NCI-H2171 treated with DMSO at 0.1 percent for 48 hours (cell line): ENCODE data around the gene GRB7.
"Not testable (repeated sequence)": the region's sequence is repeated elsewhere in the genome, so short reads cannot be mapped to it uniquely, and the experiment has no call there.

Experiments used
- DNase-seq: peaks from one replicate; lab custom pipeline; 2025; lab: John Stamatoyannopoulos, UW

GRB7 gene

DNA sequence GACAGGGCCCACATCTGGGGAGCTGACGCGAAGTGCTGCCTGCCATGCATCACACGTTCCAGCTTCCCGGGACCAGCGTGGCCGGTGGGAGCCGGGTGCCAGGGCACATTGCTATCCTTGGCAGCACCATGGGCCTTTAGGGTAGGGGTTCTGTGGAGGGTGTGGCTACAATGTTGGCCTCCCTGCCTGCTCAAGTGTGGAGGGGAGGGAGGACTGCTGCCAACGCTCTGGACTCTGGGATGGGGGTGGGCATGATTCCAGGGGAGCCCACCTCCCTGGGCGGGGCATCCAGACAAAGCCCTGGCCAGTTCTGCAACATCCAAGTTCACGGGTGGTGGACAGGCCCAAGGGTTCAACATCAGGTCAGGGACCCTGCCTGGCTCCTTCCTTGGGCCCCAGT is 13.9 kb downstream of the GRB7 start:
- no peak for DNase-seq

DNA sequence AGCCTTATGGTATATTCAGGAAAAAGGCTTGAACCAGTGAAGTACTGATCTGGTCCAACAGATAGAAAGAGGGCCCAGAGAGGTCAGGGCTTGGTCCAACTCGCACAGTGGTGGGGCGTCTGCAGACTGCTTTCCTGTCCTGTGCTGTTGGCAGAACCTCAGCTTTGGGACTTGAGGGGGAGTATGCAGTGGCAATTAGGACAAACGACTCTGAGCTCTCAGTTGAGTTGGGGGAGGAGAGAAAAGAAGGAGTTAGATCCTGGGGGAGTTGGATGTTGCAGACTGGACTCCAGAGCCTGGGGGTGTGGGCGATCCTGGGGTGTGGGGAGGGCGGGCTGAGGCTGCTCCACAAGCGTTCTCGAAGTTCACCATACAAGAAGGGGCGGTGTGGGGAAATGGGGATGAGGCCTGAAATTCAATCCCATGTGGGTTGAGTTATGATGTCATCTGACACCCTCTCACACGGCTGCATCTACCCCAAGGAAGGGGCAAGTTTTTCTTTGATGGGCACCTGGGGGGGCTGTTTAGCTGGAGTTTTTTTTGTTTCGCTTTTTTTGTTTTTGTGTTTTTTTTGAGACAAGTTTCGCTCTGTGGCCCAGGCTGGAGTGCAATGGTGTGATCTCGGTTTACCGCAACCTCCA is 14.6 kb downstream of the GRB7 start:
- DNase-seq, result no peak

DNA sequence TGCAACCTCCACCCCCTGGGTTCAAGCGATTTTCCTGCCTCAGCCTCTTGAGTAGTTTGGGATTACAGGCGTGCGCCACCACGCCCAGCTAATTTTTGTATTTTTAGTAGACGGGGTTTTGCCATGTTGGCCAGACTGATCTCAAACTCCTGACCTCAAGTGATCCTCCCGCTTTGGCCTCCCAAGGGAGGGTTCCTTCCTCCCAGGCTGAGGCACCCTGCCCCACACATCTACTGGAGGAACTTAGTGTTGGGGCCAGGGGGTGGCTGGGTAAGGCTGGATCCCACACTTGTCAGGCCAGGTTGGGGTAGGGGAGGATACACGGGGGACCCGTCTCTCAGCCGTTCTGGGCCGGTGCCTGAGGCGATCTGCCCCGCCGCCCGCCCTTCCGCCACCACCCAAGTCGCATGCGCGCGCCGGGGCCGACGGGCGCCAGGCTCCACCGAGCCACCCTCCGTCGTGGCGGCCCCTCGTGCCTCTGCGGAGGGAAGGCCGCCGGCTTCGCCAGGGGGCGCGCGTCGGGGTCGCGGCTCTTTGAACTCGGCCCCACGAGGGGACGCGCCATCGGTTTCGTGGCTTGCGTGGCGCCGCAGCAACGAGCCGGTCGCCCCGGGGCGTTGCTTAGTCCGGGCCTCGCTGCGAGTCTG is 15.9 kb downstream of the GRB7 start:
- peak; percentile 48 for DNase-seq

DNA sequence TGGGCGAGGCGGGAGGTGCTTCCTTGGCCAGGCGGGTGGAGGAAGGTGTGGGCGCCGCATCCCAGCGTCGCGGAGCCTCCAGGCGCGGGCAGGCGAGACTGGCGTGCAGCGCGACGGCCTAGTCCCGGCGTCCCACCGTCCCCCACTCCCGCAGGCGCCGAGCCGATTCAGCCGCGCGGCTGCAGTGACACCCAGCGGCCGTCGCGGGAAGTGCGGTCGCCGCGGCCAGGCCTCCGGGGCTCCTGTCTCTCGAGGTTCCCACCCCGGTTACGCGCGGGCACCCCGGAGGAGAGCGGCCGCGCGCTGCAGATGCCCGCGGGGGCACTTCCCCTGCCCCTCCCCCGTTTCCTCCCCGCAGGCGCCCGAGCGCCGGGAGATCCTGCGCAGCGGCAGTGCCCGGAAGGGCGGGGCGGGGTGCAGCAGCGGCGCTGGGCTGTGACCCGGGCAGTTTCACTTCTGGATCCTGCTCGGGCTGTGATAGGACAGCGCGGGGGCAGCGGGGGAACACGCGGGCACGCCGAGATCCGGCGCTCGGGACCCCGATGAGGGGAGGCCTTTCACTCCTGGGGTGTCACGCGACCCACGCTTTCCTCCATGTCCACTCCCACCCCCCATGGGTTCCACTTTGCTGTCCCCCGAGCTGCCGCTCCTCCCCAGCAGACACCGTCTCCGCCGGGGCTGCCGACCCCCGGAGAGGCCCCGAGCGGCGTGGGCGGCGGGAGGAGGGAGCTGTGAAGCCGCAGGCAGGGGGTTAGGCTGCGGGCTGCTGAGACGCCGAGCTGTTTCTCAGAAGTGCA is 16.6 kb downstream of the GRB7 start:
- DNase-seq, result peak; percentile 79

DNA sequence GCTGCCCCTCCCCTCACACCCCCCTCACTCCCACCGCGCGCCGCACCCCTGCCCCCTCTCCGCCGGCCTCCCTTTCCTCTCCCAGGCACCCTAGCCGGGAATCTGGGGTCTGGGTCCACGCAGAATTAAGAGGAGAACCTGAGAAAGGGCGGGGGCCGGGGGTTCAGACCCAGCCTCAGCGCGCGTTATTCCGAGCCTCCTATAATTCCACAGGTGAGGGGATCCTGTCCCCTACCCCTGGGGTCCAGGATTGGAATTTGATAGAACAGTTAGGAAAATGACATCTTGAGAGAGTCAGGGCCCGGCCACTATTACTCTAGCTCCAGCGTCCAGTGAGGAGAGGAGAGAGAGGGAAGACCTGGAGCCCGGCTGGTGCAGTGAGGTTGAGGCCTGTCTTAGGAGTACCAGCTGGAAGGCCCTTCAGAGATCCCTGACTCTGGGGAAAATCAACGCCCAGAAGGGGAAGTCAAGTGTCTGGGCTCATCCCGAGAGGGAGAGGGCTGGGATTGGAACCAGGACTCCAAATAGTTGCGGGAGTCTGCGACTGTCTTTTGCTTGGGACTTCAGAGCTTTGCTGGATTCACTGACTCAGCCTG is 17.3 kb downstream of the GRB7 start:
- DNase-seq, result no peak

DNA sequence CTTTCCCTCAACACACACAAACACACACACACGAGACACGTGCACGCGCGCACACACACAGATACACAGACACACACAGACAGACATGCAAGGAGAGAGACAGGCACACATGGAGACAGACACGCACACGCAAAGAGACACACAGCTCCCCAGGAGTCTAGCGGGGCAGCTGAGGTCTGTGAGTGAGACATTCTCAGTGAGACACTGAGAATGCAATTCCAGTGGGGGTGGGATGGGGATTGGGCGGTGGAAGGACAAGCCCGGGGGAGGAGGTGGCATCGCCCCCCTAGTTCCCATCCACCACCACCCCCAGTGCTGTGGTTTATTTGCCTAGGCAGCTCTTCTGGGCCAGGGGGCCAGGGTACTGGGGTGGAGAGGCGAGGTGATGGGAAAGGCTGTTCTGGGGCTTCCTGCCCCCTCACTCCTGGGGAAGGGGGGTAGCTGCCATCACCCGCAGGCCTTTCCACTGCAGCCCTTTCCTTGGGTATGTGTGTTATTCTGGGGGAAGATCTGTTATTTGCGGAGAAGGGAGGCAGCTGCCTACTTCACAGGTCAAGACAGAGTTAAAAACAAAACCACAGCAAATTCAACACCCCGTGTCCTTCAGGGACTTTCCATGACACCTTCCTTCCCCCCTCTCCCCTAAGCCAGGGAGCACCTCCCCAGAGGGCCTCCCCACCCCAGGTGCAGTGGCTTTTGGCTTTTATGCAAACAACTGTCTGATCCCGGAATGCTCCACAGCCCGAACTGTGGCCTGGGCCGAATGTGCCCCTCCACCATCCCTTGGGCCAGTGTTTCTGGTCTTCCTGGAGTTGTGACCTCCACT is 18.0 kb downstream of the GRB7 start:
- DNase-seq, result no peak

DNA sequence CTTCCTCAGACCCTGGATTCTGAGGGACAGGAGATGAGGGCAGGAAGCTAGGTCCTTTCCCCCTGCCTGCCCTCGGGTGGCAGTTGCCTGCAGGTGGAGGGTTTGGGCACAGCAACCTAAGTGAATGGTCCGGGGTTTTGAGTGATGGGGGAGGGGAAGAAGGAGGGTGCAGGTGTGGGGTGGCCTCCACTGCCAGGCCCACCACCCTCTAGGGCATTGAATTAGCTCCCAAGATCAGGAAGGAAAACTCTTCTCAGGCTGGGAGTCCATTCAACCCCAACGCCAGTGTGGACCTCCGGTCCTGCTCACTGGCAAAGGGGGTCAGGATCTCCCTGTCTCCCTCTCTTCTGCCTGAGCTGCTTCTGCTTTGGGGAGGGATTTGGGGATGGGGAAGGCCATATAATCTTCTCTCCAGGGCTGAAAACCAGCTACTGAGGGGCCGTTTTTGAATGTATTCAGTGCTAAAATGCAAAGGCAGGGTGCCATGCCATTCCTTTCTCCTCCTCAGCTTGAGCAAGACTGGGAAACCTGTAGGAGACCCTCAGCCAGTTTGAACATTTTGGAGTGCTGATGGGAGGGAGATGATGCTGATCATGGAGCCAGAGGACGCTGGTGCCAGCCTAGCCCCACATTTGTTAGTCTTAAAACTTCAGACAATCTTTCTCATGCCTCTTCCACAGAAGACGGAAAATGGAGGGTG is 18.8 kb downstream of the GRB7 start:
- DNase-seq, result no peak

DNA sequence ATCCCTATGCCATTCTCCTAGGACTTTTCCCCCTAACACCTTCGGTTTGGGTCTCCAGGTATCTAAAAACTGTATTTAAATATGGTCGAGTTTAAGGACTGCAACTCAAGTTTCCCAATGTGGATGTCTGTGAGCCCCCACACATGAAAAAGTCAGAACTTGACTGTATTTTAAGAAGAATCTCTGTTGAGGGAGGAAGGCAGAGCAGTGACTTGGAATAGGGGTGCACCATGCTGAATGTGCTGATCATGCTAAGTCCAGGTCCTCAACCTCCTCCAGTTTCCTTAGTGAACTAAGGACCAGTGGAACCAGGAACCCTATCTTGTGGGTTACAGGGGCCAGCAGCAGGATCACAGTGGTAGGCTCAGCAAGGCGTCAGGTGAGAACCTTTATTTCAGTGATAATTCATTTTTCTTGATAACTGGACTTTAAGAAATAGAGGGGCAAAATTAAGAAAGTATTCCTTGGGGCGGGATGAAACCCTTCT is 19.5 kb downstream of the GRB7 start:
- no peak for DNase-seq

DNA sequence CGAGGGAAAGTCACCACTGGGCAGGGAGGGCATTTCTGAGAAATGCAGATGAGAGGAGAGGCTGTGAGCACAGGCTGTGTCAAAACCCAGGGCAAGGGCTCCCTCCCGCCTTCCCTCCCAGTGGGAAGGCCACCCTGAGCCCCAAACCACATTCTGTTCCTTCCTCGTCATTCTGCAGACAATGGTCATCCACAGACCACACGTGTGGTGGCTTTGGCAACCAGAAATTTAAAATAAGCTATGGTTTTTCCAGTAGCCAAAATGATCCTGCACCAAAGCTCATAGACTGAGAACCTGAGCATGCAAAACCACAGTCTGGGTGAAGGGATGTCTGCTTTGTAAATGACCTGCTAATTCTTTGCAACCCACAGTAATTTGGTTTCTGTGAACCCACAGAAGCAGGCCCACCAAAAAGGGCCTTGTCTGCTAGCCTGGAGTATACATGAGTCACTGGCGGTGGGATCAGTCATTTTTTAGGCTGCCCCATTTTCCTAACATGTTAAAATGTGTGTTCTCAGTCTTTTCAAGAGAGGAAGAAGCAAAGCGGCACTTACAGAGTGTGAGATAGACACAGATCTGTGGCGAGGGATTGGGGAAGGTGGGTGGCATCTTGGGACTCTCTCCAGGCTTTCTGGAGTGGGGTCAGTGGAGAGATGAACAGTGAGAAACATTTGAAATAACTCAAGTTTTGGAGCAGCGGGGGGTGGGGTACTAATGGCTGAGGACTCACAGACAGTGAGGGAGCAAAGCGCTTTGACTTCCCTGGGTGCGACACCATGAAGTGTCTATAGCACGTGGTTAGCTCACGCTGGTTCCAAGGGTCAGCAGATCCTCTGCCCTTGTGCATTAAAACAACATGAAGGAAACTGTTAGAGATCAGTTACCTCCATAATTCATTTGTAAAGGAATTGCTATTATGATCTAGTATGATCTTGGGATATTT is 20.5 kb downstream of the GRB7 start:
- DNase-seq, result no peak

DNA sequence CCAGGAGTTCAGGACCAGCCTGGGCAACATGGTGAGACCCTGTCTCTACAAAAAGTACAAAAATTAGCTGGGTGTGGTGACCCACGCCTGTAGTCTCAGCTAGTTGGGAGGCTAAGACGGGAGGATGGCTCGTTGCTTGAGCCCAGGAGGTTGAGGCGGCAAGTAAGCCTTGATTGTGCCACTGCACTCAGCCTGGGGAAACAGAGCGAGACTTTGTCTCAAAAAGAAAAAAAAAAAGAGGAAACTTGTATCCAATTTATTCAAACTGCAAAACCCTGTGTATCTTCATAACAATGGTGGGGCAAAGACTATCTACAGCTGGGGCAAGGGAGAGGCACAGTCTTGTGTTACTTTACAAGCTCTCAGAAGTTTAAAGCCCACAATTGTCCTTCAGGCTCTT is 21.5 kb downstream of the GRB7 start:
- no peak for DNase-seq

DNA sequence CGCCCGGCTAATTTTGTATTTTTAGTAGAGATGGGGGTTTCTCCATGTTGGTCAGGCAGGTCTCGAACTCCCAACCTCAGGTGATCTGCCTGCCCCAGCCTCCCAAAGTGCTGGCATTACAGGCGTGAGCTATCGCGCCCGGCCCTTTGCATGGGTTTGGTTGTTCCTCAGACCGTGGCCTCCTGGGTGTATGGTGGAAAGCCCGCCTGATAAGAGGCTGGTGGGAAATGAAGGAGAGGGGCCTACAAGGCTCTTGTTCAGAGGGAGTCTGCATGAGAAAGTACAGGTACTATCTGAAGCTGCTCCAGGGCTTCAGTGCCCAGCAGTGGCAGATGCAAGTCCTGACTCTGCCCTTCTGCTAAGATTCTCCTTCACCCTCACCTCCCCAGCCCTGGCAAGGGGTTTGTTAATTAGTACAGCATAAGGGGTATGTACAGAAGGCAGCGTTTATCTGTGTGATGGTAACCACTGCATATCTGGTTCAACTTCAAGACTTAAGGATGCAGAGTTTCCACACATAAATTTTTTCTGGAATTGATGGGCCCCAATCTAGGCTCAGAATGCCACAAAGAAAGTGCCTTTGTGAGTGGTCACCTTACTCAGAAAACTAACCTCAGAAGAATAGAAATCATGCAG is 24.2 kb downstream of the GRB7 start:
- no peak for DNase-seq

DNA sequence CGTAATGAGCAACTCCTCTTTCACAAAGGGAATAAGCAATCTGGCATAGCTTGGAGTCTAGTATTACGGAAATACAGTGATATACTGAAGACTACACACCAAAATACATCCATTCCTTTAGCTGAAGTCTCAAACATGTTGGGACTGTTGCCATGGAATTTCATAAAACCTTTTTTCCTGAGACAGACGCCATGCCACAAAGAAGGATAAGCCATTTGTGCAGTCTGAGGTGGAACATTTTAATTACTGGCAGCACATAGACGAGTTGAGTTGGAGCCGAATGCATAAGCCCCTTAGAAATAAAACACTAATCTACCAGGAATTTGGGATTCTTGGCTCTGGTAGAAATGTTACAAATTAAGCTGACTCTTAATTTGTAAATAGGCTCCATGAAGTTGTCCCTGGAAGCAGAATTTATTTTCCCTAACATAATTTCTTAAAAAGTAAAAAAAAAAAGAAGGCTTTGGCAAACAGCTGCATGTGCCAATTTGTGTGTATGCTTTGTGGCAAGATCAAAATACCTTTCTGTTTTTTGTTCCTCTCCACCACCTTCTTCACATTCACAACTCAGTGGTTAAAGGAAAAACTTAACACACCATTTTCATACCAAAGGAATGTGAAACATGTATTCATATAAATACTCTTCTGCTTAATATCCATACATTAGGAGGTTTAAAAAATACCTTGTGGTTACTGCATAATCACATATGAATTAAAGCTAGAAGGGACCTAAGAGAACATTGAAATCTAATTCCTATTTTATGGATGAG is 25.5 kb downstream of the GRB7 start:
- no peak for DNase-seq

DNA sequence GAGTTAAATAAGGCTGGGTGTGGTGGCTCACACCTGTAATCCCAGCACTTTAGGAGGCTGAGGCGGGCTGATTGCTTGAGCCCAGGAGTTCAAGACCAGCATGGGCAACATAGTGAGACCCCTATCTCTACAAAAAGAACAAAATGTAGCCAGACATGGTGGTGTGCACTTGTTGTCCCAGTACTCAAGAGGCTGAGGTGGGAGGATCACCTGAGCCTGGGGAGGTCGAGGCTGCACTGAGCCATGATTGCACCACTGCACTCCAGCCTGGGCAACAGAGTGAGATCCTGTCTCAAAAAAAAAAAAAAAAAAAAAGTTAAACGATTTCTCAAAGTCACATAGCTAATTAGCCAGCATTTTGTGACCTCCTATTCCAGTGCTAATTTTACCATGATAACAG is 26.4 kb downstream of the GRB7 start:
- not testable (repeated sequence) for DNase-seq

DNA sequence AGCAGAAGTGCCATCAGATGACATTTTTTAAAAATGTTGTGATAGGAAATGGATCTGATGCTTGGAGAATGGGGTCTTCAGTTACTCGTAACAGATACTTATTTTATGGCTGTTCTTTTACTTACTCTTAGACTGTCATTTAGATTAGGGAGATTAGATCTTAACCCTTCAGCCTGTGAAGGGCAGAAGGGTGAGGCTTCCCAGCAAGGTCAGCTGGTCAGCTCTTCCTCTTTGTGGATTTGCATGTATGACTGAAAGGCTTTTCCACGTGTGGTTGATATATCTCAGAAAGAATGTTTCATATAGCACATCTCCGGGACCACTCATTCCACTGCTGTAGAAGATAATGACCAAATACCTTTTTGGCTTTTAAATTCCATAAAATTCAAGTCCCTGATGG is 27.4 kb downstream of the GRB7 start:
- DNase-seq, result no peak

DNA sequence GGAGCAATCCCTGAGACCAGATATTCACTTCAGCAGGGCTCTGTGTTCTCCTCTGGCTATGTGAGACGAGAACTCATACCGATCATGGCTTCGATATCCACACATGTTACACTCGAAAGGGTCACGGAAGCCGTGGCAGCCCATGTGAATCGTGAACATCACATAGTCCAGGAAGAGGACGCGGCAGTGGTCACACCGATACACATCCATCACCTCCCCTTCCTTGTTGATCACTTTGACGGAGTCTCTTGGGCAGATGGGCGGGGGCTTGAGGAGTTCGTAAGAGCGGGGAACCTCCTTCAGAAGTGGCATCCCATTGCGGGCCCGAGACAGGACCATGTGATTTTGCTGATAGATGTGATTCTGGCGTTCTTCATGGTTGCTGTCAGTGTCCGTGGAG is 28.0 kb downstream of the GRB7 start:
- DNase-seq, result no peak

DNA sequence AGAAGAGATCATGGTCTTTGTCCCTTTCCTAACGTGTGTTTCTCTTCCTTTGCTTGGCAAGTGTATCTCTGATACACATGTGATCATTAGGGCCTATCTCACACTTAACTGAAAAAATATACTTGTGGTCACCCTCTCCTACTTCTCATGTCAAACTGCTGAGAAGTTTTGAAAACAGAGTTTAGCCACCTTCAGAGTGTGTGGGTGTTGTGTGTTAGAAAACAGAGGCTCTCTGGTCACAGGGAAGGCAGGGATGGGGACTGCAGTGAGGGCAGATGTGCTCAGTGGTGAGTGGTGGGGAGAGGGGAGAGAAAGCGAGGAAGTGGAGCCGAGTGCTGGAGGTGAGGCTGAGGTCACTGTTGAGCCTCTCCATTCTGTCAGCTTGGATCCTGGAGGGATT is 29.4 kb downstream of the GRB7 start:
- DNase-seq, result no peak

DNA sequence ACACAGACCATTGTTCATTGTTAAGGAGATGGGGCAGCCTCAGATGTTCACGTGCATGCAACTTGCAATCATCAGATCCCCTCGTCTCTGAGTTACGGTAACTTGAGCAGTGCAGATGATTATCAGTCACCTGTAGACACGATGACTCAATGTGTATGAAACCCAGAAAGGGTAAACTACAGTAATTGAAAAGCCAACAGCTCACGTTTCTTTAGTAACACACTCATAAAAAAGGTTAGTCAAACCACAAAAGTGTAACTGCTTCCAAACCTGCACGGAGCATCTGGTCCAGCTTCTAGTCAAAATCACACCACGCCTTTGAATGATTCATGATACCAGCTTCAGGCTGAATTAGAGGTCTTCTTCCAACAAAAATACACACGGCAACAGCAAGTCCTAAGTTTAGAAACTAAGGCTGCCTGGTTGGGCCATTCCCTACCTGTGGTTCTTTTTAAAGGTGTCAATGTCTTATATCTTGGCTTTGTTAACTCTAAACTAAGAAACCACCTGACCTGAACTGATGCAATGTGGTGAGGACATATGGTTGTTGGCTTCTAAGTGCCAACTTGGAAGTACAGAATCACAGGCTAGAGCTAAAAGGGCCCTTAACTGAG is 32.3 kb downstream of the GRB7 start:
- peak; percentile 94 for DNase-seq

DNA sequence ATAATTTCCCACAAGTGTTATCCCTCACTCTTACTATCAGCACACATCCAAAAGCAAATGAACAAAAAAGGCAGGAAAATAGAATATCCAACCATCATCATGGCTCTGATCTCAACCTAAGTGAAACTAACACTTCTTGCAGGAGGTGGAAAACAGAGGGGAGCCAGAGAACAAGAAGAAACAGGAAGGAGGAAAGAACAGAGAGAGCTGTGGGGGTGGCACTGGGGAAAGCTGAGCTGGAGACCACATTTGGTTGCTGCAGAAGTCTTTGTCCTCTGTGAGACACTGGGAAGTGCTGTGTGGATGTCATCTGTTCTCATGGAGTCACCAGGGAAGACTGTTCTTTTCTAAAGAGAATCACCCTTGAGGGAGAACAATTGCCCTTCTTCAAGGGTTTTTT is 34.7 kb downstream of the GRB7 start:
- no peak for DNase-seq
